HUES6 (cell line): Measurements from ENCODE around the gene CD2AP.
"Not testable (repeated sequence)": the region's sequence is repeated elsewhere in the genome, so short reads cannot be mapped to it uniquely, and the experiment has no call there.

ENCODE experiments used
- H3K27ac ChIP-seq: 2 replicates; pipeline ENCODE4 v1.7.0; 2013; ENCODE audit warnings: low read depth, mild to moderate bottlenecking, low read length, inconsistent platforms
- H3K27me3 ChIP-seq: 2 replicates; pipeline ENCODE4 v1.6.1; 2013; ENCODE audit warnings: low read length; ENCODE audit not compliant: control insufficient read depth, insufficient read depth
- H3K36me3 ChIP-seq: 2 replicates; pipeline ENCODE4 v1.6.1; 2013; ENCODE audit warnings: low read length; ENCODE audit not compliant: control insufficient read depth, insufficient read depth
- H3K4me1 ChIP-seq: 2 replicates; pipeline ENCODE4 v1.6.1; 2013; ENCODE audit warnings: low read length; ENCODE audit not compliant: control insufficient read depth, insufficient read depth
- H3K4me3 ChIP-seq: 2 replicates; pipeline ENCODE4 v1.5.1; 2013; ENCODE audit warnings: low read depth, low read length
- H3K9ac ChIP-seq: one replicate; pipeline ENCODE4 v1.6.1; 2013; ENCODE audit warnings: mild to moderate bottlenecking, low read length
- H3K9me3 ChIP-seq: 2 replicates; pipeline ENCODE4 v1.6.1; 2013; ENCODE audit warnings: low read depth, low read length; ENCODE audit not compliant: control insufficient read depth, insufficient read depth

CD2AP gene

GRCh38 chr6:47477497-47478232, at the start of gene CD2AP:
CD2AP (plus strand) TSS chr6:47477789; CDS start chr6:47478245, 456 bp downstream.
- no peaks in the 10 kb centered on the region for H3K27me3 ChIP-seq
- H3K27ac ChIP-seq: peak within 1 kb of the TSS; percentile 99
- no peaks in the 10 kb centered on the region for H3K36me3 ChIP-seq
- peak within 1 kb of the TSS; percentile 97 for H3K9ac ChIP-seq
- H3K4me3 ChIP-seq: peak within 1 kb of the TSS; percentile 98
- H3K9me3 ChIP-seq: no peaks in the 10 kb centered on the region
- peaks cover 37% of the 10 kb centered on the region for H3K4me1 ChIP-seq

- no peaks in the 10 kb centered on the region for H3K36me3 ChIP-seq
- peaks cover 23% of the 10 kb centered on the region for H3K9me3 ChIP-seq
- H3K9ac ChIP-seq: peak overlapping the region; percentile 78
- H3K27ac ChIP-seq: peak overlapping the region; percentile 94
- H3K4me3 ChIP-seq: no peak overlapping the region
- H3K4me1 ChIP-seq: peaks cover 21% of the 10 kb centered on the region
- H3K27me3 ChIP-seq: no peaks in the 10 kb centered on the region
Observed at GRCh38 chr6:47428288-47428687, 49.3 kb upstream of the CD2AP start.

DNA sequence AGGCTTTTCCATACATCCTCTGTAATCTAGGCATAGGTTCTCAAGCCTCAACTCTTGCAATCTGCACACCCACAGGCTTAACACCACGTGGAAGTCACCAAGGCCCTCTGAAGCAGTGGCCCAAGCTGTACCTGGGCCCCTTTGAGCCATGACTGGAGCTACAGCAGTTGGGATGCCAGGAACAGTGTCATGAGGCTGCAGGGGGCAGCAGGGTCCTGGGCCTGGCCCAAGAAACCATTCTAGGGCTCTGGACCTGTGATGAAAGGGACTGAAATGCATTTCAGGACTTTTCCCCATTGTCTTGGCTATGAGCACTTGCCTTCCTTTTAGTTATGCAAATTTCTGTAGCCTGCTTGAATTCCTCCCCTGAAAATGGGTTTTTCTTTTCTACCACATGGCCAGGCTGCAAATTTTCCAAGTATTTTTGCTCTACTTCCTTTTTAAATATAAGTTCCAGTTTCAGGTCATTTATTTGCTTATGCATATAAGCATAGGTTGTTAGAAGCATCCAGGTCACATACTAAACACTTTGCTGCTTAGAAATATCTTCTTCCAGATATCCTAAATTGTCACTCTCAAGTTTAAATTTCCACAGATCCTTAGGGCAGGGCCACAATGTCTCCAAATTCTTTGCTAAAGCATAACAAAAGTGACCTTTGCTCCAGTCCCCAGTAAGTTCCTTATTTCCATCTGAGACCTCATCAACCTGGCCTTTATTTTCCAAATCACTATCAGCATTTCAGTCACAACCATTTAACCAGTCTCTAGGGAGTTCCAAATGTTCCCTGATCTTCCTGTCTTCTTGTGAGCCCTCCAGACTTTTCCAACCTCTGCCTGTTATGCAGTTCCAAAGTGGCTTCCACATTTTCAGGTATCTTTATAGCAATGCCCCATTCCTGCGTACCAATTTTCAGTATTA, 48.6 kb upstream of the CD2AP start:
- H3K36me3 ChIP-seq: no peaks in the 10 kb centered on the region
- peaks cover 23% of the 10 kb centered on the region for H3K9me3 ChIP-seq
- H3K9ac ChIP-seq: peak overlapping the region; percentile 78
- H3K27ac ChIP-seq: peak overlapping the region; percentile 94
- no peaks in the 10 kb centered on the region for H3K27me3 ChIP-seq
- peak overlapping the region; percentile 45 for H3K4me3 ChIP-seq
- peaks cover 21% of the 10 kb centered on the region for H3K4me1 ChIP-seq

GRCh38 chr6:47434372-47435253, 43.0 kb upstream of the CD2AP start:
- no peak overlapping the region for H3K27ac ChIP-seq
- peaks cover 8% of the 10 kb centered on the region for H3K4me1 ChIP-seq
- H3K4me3 ChIP-seq: no peak overlapping the region
- H3K36me3 ChIP-seq: no peaks in the 10 kb centered on the region
- H3K27me3 ChIP-seq: no peaks in the 10 kb centered on the region
- peaks cover 4% of the 10 kb centered on the region; the same call in 1 of the 2 replicates for H3K9me3 ChIP-seq
- no peak overlapping the region for H3K9ac ChIP-seq

DNA sequence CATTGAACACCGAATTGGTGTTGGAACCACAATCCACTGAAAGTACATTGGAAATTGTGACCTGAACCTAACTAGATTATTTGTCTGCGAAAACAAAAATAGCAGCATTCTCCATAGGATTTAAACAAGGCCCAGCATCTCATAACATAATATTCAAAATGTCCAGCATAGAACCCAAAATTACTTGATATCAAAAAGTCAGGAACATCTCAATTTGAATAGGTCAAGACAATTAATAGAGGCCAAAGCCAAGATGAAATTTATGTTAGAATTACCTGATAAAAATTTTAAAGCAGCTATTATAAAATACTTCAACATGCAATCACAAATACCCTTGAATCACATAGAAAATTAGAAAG, 42.4 kb upstream of the CD2AP start:
- H3K27me3 ChIP-seq: no peaks in the 10 kb centered on the region
- H3K36me3 ChIP-seq: no peaks in the 10 kb centered on the region
- no peak overlapping the region for H3K27ac ChIP-seq
- no peak overlapping the region for H3K4me3 ChIP-seq
- H3K4me1 ChIP-seq: peaks cover 2% of the 10 kb centered on the region; the same call in 1 of the 2 replicates
- peaks cover 4% of the 10 kb centered on the region; the same call in 1 of the 2 replicates for H3K9me3 ChIP-seq
- no peak overlapping the region for H3K9ac ChIP-seq

DNA sequence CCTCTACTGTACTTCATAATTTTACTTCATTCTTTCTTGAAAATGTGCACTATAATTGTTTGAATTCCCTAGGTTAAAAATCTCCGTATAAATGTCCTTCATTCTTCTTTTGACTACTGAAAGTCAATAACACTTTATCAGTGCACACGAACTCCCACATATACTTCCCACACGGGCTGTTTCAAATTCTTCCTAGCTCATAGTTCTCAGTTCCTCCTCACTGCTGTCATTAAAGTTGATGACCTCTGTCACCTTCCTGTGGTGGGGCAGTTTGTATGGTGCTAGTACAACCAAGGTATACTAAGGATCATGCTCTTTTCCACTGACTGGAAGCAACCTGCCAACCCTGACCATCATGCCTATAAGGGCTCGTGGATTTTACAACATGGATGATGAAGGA, 40.0 kb upstream of the CD2AP start:
- Histone ChIP-seq H3K9me3 (peaks cover 3% of the 10 kb centered on the region; the same call in 1 of the 2 replicates), H3K36me3 (no peaks in the 10 kb centered on the region), H3K9ac (no peak overlapping the region), H3K4me3 (no peak overlapping the region), H3K4me1 (no peaks in the 10 kb centered on the region), H3K27me3 (no peaks in the 10 kb centered on the region), H3K27ac (no peak overlapping the region)

DNA sequence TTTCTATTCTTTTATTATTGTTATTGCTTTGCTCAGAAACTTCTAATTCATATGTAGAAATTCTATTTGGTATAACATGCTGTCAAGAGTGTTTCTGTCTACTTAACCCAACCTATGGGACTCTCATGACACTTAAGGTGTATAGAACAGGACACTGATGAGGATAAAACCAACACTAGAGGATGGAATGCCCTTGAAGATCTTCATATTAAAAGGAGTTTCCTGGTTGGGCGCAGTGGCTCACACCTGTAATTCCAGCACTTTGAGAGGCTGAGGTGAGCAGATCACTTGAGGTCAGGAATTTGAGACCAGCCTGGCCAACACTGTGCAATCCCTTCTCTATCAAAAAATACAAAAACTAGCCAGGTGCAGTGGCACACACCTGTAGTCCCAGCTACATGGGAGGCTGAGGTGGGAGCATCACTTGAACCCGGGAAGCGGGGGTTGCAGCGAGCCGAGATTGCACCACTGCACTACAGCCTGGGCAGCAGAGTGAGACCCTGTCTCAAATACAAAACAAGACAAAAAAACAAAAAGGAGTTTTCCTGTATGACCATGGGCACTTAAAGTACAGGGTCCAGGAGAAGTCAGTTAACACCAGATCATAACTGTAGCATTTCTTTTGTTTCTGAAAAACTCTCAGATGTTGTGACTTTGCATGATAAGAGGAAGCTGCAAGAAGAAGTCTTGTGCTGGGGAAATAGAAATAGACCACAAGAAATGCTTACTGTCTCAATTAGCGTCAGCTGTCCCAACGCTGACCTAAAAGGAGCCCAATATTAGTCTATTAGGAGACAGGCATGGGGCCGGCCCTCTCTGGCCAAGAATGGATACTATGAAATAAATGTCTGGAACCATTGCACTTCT, 38.9 kb upstream of the CD2AP start:
- Histone ChIP-seq H3K9ac (no peak overlapping the region), H3K36me3 (no peaks in the 10 kb centered on the region), H3K27me3 (no peaks in the 10 kb centered on the region), H3K9me3 (peaks cover 4% of the 10 kb centered on the region; the same call in 1 of the 2 replicates), H3K4me3 (no peak overlapping the region), H3K4me1 (no peaks in the 10 kb centered on the region), H3K27ac (no peak overlapping the region)

GRCh38 chr6:47439348-47439668, 38.3 kb upstream of the CD2AP start:
- no peaks in the 10 kb centered on the region for H3K27me3 ChIP-seq
- no peaks in the 10 kb centered on the region for H3K4me1 ChIP-seq
- peaks cover 4% of the 10 kb centered on the region; the same call in 1 of the 2 replicates for H3K9me3 ChIP-seq
- H3K4me3 ChIP-seq: no peak overlapping the region
- H3K27ac ChIP-seq: no peak overlapping the region
- H3K36me3 ChIP-seq: no peaks in the 10 kb centered on the region
- H3K9ac ChIP-seq: no peak overlapping the region

DNA sequence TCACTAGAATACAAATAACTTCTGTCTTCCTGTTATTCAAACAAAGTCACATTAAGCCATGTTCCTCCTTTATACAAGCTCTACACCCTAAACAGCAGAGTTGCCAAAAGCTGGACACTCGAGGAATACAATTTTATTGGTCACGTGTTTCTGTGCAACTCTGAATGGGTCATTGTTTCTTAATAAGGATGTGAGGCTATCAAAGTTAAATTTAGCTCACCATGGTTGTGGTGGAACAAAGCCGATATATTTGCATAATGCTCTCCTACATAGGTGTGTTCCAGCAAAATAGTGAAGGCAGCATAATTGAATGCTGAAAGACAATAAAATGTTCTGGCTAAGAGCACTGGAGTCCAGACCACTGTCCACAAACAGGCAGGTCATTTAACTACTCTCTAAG, 36.9 kb upstream of the CD2AP start:
- Histone ChIP-seq H3K4me1 (no peaks in the 10 kb centered on the region), H3K27me3 (no peaks in the 10 kb centered on the region), H3K4me3 (no peak overlapping the region), H3K9me3 (peaks cover 12% of the 10 kb centered on the region; the same call in 1 of the 2 replicates), H3K9ac (no peak overlapping the region), H3K27ac (no peak overlapping the region), H3K36me3 (no peaks in the 10 kb centered on the region)

DNA sequence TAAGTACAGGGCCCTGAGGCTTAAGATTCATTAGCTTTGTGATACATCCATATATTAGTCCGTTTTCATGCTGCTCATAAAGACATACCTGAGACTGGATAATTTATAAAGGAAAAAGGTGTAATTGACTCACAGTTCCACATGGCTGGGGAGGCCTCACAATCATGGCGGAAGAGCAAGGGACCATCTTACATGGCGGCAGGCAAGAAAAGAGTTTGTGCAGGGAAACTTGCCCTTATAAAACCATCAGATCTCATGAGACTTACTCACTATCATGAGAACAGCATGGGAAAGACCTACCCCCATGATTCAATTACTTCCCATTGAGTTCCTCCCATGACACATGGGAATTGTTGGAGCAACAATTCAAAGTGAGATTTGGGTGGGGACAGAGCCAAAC, 32.6 kb upstream of the CD2AP start:
- not testable (repeated sequence) for H3K4me3 ChIP-seq, H3K9ac ChIP-seq, H3K27me3 ChIP-seq, H3K27ac ChIP-seq, H3K4me1 ChIP-seq, H3K36me3 ChIP-seq
- H3K9me3 ChIP-seq: peaks cover 12% of the 10 kb centered on the region; the same call in 1 of the 2 replicates
